GM18868 (cell line): Measurements from ENCODE around the gene CPNE5.
"Not testable (repeated sequence)": the region's sequence is repeated elsewhere in the genome, so short reads cannot be mapped to it uniquely, and the experiment has no call there.

Experiments
- ATAC-seq: cut with Tn5 transposase; IDR thresholded peaks from one replicate; pipeline ENCODE4 v1.9.1; 2021; ENCODE audit warnings: mild to moderate bottlenecking, moderate library complexity; ENCODE audit not compliant: unreplicated experiment

CPNE5 gene

DNA sequence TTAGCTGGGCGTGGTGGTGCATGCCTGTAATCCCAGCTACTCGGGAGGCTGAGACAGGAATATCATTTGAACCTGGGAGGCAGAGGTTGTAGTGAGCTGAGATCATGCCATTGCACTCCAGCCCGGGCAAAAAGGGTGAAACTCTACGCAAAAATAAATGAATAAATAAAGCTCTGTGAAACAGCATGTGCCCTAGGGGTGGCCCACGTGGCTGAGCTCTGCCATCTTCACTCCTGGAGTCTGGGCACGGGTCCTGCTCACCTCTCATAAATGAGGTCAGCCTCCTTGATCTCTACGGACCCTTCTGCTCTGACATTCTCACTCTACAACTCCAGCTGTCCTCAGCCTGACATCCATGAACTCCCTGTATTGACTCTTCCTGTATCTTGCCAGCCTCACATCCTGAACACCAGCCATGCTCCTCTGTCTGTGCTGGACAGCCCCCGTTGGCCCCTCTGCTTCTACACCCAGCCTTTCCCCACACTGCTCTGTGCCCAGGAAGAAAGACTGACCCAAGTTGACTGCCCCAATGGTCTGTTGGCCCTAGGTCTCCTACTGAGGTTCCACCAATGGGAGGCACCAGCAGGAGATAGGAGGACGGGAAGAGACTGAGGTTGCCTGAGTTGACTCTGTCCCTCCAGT is 21.9 kb downstream of the CPNE5 start:
- no peak for ATAC-seq

DNA sequence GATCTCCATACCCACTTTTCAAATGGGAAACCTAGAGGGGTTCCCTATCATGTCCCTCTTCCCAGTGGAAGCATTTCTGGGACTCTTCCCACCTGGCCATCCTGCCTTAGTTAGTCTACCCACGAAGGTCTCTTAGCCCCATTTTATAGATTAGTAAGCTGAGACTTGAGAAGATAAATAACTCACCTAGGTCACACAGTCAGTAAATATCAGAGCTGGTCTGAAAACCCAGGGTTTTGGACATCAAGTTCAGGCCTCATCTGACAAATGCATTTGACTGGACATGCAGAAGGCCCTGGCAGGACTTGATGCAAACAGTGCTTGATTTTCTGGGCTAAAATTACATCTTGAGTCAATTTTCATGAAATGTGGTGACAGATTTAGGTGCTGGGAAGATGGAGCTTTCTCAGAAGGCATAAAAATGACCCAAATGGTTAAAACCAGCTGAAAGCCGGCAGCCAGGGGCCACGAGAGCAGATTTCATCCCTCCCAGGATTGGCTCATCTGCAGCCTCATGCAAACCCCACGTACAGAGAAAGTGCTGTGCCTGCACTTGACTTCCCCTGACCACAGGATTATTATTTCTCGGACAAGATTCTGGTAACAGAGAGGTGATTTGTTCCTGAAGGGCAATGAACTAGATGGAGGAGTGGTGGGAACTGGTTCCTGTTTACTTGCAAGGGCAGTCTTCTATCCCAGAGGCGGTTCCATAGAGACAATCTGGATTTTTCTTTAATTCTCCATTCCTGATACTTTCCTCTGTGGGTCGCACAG is 23.1 kb downstream of the CPNE5 start:
- ATAC-seq, result no peak

DNA sequence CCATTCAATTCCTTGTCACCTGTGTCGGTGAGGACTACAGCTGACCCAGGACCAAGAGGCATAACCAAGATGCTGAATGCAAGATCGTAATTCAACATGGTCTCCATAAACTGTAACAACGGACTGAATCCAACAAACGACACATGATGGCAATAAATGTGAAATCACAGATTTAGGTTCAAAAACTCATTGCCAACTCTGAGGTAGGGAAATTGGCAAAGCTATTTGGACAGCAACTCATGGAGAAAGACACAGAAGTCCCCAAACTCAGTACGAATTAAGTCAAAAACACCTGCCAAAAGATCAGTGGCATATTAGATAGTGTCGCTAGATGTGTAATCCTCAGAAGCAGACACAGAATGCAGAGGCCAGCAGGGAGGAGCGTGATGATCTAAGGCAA is 25.0 kb downstream of the CPNE5 start:
- ATAC-seq, result no peak

DNA sequence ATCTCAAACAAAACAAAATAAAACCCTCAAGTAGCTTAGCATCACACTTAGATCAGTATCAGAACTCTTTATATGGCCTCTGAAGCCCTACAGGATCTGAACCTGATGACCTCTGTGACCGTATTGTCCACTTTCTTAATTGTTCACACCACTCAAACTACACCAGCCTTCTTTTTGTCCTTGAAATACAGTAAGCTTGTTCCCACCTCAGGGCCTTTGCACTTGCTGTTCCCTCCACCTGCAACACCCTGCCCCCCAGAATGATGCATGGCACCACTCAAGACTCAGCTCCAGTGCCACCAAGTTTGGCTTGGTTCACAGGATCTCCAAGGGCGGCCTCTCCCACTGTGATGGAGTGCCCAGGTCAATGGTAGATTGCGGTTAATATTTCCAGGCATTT is 25.7 kb downstream of the CPNE5 start:
- ATAC-seq, result no peak

DNA sequence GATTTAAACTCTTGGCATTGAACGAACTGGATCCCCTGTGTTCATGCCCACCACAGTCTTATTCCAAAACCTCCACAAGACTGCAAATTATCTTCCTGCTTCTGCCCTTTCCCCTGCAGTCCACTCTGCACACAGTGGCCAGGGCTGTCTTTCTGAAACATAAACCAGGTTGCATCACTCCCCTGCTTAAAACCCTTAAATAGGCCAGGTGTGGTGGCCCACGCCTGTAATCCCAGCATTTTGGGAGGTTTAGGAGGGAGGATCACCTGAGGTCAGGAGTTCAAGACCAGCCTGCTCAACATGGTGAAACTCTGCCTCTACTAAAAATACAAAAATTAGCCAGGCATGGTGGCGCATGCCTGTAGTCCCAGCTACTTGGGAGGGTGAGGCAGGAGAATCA is 26.2 kb downstream of the CPNE5 start:
- not testable (repeated sequence) for ATAC-seq

DNA sequence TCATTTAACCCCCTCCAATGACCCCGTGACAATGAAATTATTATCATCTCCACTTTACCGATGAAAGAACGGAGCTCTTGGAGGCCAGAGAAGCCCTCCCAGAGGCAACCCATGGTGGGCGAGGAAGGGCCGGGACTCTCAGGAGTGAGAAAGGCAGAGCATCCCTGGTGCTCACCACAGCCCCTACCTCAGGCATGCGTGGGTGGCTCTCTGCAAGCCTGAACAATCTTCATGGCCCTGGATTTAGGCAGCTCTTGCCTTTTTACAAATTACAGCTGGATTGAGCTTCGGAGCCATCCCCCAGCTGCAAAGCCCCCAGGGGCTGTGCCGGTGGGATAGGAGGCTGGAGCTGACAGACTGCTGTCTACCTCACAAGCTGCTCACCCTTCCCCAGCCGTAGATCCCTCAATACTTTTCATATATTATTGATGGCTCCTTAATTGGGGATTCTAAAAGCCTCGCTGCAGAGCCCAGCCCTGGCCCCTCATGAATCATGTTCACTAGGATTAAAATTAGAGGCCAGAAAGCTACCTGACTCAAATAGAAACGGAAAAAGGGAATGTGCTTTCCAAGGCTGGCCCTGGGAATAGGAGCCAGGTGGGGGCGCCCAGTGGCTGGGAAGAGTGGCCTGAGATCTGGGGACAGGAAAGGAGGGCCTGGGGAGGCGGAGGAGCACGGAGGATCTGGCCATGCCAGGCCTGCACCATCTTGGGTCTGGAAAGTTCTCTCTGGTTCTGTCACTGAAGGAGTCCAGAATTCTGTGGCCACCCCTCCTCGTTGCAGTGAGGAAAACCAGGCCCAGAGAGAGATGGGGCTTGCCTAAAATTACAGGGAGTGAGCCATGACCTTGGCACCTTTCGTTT is 29.1 kb downstream of the CPNE5 start:
- no peak for ATAC-seq

DNA sequence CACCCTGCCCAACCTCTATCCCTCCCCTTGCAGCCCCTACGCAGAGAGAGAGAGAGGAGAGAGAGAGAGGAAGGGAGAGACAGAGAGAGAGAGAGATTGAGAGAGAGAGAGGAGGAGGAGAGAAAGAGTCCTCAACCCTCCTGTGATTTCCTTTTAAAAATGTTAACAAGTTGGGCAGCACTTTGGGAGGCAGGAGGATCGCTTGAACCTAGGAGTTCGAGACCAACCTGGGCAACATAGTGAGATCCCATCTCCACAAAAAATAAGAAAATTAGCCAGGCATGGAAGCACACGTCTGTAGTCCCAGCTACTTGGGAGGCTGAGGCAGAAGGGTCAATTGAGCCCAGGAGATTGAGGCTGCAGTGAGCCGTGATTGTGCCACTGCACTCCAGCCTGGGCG is 30.1 kb downstream of the CPNE5 start:
- no peak for ATAC-seq

DNA sequence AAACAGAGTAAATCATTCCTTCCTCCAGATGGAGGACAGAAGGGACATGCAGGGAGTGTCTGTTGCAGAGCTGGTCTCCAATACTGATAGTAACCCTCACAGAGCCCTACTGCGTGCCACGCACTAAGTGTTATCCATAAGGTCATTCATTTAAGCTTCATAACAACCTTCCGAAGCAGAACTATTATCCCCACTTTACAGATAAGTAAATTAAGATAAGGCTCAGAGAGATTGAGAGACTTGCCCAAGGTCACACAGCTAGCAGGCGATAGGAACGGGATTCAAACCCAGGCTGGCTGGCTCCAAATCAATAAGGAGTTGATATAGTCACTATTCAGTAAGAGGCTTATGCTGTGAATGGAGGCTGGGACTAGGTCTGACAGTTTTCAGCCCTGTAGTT is 30.6 kb downstream of the CPNE5 start:
- ATAC-seq, result no peak

DNA sequence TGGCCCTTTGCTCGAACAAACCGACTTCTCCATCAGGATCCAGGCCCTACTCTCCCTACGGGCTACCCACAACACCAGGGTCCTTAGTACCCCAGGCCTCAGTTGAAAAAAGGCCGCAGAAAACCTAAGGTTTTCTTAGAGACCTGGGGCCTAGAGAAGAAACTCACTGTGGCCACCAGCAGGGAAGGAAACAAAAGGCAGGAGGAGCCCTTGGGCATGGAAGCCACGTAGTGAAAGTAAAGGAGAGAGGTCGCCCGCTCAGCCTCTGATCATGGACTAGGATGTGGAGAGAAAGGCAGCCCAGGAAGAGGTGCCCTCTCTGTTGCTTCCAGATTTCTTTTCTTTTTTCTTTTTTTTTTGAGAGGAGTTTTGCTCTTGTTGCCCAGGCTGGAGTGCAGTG is 31.5 kb downstream of the CPNE5 start:
- ATAC-seq, result no peak

DNA sequence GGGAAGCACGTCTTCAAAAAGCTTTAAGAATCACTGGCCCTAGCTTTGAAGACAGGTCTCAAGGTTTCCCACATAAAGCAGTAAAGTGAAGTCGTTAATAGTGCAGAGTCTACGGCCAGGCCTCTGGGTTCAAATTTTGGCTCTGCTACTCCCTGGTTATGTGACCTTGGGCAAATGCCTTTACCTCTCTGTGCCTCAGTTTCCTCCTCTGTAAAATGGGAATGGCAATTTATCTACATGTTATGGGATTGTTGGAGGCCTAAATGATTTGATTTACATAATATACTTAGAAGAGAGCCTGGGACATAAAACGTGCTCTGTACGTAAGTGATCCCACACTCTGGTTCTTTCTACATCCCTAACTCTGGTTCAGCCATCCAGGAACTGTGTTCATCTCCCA is 32.1 kb downstream of the CPNE5 start:
- no peak for ATAC-seq

DNA sequence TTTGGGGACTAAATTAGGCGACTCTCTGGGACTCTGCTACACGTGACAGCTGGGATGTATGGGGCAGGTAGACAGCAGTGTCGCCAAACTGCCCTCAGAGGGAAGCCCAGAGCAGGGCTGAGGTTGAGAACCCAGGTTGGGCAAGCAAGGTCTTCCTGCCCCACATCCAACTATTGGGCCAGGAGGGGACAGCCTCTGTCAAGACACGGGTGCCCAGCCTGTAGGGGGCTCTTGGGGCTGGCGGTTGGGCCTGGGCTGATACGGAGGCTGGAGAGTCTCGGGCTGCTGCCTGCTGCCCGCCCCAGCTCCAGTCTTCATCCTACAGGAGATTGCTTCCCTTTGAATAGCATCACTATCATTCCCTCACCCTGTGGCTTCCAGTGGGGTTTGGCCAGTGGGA is 33.3 kb downstream of the CPNE5 start:
- no peak for ATAC-seq

DNA sequence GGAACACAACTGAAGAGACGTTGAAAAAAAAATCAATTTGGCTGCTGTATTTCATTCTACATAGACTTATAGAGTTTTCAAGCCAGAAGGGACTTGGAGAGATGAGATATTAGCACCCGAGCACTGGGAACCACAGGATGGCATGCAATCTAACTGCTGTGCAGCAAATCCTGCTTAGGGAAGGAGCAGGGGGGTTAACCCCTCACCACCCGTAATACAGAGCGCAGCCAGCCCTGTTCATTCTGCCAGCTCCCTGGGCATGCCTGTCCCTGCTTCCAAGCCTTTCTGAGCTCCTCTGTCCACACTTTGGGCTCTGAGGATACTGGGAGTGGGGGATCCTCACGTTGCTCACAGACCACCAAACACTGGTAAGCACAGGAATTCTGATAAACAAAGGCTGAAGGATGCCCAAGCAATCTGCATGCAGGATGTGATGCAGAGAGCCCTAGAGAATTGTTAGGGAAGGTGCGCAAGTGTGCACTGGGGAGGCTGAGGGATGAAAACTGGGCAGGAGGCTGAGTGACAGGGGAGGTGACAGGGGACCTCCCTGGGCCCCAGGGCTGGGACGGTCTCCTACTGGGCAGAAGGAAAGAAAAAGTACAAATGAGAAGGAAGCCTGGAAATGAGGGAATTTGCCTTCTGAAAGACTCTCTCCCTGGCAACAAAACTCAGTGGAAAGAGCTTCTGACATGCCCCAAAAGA is 34.0 kb downstream of the CPNE5 start:
- no peak for ATAC-seq

DNA sequence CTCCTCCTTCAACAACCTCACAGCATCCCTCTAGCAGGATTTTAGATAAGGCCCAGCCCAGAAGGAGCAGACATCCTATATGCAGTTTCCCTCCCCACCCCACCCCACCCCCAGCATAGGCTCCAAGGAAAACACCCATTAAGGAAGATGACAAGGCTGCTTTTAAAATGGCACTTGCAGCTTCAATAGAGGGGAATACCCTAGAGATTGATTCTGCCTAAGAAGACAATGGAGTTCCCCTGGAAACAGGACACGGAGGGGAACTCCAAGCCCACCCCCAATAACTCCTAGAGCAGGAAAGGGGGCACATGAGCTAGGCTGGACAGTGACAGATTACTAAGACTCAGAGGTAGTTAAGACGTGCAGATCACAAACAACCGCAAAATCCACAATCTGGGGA is 34.7 kb downstream of the CPNE5 start:
- no peak for ATAC-seq

DNA sequence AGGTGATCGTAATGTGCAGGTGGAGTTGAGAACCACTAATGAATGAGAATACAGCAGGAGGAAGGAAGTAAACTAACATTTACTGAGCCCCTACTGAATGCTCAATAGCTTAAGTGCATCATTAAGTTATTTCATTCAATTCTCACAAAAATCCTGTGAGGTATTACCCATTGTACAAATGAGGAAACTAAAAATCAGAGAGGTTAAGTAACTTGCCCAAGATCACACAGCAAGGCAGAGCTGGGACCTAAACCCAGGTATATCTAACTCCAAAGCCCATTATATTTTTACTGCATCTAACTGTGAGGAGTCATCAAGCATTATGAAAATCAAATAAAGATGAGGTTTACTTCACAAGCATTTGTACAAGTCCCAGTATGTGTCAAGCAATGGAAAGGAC is 35.3 kb downstream of the CPNE5 start:
- no peak for ATAC-seq

DNA sequence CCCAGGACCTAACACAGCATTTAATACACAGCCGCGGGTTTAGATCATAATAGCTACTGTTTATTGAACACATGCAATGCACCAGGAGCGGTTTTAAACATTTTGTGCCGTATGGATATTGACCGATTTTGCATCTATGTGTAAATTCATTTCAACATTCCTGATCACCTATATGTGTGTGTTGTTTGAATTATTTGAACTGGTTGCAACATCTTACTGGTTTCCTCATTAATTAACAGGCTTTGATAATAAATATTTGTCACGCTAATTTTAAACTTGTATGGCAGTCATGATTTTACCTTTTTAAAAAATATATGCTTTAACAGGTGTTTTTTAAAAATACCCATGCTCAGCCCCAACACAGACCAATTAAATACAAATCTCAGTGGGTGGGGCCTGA is 35.8 kb downstream of the CPNE5 start:
- ATAC-seq, result no peak

DNA sequence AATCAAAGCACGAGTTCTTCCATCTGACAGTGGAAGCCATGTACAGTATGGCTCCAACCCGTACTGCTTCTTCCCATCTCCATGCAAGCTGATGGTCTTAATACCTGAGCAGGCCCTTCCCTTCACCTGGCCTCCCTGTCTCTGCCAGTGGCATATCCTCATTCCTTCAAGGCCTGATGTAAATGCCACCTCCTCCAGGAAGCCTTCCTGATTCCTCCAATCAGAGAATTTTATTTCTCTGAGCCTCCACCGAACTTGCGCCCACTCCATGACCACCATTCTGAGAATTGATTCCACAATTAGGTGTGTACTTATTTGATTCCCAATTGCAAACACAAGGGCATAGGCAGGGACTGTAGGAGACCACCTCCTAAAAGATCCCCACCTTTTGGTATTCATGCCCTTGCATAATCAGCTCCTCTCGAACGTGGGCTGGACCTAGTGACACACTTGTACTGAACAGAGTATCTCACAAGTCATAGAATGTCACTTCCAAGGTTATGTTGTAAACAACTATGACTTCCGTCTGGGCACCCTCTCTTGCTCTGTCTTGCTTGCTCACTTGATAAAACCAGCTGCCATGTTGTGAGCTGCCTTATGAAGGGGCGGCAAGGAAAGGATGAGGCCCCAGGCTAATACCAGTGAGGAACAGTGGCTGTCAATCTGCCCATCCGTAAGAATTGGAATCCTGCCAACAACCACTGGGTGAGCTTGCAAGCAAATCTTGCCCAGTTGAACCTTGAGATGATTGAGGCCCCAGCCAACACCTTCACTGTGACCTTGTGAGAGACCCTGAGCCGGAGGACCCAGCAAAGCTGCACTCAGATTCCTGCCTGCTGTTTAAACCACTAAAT is 38.8 kb downstream of the CPNE5 start:
- no peak for ATAC-seq

DNA sequence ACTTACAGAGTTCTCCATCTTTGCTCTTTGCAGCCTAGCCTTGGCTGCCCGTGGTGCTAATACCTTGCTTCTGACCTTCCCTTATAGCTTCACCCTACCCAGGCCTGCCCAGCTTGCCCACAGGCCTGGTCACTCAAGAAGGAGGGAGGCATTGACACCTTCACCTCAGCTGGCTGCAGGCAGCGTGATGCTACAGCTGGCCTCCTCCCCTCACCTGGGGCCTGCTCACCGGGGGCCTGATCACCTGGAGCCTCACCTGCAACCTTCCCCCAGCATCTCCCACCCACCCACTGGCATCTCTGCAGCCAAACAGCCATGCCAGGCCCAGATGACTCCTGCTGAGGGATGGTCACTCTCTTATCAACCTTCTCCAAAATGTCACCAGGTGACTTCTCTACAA is 40.4 kb downstream of the CPNE5 start:
- no peak for ATAC-seq

DNA sequence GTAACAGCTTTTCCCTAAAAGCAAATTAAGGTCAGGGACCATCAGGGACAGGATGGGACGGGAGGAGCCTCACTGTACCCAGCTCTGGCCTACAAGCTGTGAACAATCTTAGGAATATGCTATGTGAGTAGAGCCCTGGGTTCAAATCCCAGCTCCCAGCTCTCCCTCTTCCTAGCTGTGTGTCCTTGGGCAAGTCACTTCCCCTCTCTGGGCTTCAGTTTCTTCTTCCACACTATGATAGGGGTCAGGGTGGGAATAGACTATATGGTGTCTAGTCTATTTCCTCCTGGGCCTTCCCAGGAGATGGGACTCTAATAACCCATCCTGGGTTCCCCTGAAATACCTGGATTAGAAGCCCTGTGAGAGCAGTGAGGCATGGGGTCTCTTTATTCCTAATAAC is 41.6 kb downstream of the CPNE5 start:
- ATAC-seq, result no peak

DNA sequence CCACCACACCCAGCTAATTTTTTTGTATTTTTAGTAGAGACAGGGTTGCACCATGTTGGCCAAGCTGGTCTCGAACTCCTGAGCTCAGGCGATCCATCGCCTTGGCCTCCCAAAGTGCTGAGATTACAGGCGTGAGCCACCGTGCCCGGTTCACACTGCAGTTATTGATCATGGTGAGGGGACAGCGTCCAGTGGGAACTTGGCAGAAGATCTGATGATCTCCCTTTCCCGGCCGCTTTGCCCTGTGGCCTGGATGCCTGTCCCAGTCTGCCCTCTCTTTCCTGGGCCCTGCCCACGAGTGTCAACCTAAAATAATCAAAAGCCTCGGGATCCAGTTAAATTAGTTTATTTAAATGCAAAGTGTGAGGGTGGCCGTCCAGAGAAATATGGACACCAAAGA is 42.2 kb downstream of the CPNE5 start:
- no peak for ATAC-seq

DNA sequence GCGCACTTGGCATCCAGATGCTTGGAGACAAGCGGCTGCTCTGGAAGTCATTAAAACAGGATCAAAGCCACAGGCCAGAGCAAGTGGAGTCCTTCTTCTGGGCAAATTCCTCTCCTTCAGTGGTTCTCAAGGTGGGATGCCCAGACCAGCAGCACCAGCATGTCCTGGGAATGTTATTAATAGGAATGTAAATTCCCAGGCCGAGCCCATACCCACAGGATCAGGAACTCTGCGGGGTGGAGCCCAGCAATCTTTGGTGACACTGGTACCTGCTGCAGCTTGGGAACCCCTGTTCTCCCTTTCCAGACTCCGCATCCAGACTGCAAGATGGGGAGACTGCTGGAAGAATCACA is 44.6 kb downstream of the CPNE5 start:
- ATAC-seq, result no peak
